Inferior parietal cortex (tissue), 1 donor: Measurements from ENCODE around the gene TMEM203.

Experiments
- DNase-seq: peaks from one replicate; pipeline ENCODE4 v3.0.0-alpha.2; 2016; ENCODE audit errors: extremely low spot score

TMEM203 gene

DNA sequence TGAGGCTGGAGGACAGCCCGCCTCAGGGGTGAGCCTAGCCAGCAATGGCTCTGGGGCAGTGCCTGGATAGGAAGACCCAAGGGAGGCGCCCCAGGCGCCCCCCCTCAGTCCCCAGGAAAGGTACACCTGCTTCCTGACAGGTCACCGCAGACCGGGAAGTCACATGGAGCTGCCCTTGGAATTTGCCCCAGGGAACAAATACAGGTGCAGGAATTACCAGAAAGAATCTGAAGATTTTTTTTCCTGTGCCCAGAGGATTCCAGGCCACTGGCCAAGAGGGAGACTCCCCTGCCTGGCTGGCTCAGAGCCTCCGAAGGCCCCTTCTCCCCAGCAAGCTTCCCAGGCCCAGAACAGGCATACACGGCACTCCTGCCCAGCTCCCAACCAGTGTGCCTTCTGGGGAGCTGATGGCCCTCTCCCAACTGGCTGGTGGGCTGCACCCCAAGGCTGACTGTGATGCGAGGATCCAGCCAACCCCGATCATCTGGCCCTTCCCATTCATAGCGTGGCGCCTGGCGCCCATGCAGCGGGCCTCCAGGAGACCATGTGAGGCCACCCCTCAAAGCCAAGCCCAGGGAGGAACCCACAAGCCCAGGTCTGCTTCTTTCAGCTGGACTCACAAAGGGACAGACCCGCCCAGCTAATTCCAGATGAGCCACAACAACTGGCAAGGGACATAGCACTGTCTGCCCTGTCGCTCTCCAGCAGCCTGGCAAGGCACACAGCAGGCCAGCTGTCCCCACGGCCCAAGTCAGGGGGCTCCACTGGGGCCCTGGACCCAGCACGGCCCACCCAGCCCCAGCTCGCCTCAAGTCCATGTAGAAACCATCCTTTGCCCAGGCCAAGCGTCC, 7.2 kb downstream of the TMEM203 start:
- no peak for DNase-seq

DNA sequence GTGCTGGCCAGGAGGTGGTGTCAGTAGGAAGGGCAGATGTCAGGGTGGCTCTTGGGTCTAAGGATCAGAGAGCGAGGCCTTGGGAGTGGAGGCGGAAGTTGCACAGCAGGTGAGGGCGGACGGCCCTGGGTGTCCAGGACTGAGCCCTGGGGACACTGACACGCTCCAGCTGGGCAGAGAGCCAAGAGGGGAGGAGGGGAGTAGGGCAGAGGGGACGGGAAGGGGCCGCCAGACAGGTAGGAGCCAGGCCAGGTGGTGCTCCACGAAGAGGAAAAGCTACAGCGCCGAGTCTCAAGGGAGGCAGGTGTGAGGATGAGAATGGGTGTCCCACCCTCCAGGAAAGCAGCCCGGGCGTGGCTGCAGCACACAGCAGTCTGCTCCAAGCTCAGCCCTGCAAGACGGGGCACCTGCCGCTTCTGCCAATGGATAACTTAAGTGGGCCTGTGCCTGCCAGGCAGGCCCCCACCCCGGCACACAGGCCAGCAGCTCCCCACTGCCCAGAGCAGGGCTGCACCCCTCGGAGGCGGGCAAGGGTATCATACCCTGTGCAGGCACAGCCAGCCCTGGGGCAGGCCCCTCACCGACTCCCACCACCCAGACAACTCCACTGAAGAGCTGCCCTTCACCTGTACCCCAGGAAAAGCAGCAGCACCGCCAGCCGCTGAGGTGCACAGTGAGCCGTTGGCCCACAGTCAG, 9.8 kb downstream of the TMEM203 start:
- DNase-seq, result no peak

DNA sequence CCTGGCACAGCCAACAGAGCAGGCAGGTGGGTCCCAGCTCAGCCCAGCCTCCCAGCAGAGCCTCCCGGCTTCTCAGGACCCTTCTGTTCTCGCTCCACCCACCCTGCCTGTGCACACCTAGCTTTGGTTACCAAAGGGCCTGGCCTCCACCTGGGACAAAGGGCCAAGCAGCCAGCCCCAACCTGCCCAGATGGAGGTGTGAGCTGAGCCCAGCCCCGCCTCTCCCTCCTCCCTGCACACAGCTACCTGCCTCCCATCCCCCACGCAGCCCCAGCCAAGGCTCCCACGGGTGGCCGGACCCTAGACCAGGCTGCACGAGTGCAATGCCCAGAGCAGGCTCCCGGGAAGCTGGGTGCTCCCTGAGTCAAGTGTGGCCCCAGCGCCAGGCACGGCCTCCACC, 10.5 kb downstream of the TMEM203 start:
- no peak for DNase-seq

DNA sequence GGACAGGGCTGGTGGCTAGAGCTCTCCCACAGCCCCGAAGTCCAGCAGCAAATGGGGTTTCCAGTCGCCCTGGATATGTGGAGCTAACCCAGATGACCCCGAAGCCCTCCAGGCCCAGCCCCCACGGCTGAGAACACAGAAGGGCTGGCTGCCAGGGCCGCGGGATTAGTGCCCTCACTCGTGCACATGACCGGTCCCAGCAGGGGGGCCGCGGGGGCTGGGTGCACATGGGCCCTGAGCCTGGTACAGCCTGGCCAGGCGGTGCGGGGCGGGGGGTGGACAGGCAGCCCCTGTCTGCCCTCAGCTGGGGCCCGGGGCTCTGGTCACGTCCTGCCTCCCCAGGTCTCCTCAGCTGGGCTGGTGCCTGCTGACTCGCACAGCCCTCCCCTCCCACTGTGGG, 11.1 kb downstream of the TMEM203 start:
- peak; percentile 72 for DNase-seq

DNA sequence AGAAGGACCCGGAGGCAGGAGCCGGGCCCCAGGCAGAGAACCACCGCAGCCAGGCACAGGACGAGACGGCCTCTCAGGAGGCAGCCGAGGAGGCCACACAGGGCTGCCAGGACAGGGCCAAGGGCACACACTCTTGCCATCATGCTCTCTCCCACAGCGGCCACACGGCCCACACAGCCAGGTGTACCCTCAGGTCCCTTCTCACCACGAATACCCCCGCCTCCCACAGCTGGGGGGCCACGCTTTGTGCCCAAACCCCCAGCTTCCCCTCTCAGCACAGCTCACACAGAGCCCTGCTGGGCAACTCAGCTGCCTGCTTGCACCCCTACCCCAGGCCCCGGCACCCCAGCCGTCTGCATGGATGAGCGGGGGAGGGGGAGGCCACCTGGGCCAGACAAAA, 11.7 kb downstream of the TMEM203 start:
- no peak for DNase-seq

DNA sequence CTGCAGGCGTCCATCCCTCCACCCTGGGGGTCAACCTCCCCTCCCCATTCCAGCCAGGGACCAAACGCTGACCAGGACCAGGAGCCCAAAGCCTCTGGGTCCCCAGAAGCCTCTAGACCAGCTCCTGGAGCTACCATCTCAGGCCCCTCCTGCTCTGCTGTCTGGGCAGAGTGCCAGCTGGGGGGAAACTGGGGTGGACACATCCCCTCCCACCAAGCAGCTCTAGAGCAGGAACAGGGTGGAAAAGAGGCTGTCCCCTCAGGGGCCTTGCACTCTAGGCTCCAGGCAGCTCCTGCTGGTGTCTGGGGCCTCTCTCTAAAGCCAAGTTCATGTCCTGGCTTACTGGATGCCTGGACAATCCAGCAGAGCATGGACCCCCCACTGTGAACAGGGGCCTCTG, 12.6 kb downstream of the TMEM203 start:
- no peak for DNase-seq

DNA sequence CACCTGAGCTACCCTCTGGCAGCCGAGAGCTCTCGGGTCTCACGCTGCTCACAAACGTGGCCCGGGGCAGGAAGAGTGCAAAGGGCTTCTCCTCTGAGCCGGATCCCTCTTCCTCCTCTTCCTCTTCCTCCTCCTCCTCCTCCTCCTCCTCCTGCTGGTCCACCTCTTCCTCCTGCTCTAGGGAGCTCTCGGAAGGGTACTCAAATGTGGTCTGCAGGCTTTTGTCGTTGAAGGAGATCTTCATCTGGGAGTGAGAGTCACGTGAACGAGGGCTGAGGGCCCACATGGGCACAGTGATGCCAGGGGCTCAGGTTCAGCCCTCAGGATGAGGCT, 13.0 kb downstream of the TMEM203 start:
- DNase-seq, result no peak

DNA sequence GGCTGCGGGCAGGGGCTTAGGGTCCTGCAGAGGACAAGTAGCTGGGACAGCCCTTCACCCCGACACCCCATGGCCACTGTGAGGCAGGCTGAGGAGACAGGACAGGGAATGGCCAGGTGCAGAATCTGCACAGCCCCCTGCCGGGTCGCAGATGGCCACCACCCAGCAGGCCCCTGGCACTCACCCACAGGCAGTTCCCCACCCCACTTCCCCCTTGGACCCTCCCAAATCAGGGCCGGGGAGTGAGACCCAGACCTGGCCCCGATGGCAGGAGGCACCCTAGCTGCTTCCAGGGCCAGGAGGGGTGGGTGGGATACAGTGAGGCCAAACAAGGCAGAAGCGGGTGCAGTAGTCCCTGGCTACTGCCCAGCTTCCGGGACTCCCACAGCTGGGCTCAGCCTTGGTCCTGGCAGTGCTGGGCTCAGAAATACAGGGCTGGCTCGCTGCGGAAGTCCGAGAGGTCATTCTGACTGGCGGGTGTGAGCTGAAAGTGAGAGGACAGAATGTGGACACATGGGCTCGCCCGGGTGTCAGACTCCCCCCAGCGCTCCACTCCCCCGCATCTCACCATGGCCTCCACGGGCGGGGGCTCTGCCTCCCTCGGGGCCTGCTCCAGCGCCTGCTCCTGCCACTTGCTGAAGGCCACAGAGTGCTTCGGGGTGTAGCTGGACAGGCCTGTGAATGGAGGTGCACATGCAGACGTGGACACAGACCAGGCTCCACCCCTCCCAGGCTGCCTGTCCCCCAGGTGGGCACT, 13.6 kb downstream of the TMEM203 start:
- DNase-seq, result no peak

DNA sequence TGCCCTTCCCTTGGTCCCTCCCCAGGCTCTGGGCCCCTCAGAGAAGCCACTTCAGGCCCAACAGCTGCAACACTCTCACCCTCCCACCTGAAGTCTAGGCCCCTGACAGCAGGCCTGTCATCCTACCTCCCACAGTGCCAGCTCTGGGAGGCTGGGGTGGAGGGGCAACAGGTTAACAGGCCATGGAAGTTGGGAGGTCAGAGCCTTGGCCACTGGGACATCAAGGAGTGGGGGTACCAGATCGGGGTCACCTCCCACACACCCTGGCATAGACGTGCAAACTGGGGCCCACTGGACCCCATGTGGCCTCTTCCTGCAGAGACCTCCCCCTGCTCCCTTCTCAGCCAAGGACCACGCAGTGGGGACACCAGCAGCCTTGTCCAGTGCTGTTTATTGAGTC, 14.2 kb downstream of the TMEM203 start:
- DNase-seq, result no peak

DNA sequence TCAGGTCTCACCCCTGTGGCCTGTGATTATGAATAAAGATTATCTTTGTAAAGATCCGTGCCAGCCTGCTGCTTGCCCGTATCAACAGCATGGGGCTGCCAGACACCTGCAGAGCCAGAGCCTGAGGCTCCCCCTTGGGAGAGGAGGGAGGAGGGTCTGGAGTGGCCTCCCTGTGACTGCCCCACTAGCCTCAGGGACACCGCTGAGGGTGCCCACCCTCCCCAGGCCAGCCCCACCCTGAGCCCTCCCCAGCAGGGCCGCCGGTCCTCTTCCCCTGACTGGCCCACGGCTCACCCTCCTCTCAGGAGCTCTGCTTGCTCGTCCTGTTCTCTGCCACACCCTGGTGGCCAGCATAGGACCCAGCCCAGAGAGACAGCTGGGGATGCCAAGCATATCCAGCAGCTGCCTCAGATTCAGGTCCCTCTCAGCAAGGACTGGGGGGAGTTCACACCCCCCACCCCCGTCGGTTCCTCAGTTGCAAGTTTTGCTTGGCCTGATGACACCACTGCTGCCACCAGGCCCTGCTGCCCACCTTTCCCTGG, 15.1 kb downstream of the TMEM203 start:
- no peak for DNase-seq

DNA sequence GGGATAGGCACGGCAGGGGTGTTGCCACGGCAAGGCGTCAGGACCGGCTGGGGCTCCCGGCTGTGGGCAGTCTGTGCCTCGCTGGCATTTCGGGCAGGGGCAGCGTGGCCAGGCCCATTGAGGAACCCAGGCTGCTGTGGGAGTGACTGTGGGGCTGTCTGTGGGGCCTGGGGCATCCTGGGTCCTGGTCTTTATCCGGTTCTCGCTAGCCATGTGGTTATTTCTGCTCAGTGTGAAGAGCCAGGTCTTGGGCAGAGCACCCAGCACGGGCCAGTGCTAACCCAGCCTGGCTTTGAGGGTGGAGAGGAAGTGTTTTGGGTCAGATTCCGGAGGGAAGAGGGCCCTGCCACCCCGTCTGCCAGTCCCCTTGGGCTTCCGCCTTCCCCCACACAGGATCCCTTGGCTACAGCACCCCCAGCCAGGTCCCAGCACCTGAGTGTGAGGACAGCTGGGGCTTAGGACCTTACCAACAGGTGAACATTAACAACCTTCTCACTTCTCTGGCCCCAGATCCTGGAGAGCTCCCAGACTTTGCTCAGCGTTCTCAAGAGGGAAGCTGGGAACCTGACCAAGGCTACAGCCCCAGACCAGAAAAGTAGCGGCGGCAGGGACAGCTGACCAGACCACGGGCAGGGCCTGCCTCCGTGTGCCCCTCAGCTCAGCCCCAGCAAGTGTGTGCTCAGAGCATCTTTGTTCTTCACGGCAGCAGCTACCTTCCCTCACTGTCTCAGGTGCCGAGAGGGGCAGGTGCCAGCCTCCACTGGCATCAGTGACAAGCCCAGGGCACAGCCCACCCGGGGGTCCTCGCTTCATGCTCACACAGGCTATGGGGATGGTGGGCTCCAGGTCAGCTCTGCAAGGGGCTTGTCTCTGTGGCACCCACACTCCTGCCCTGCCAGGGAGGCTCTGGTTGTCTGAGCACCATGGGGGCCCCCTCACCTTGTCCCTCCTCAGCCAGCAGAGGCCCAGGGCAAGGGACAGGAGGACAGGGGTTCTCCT, 15.9 kb downstream of the TMEM203 start:
- no peak for DNase-seq

DNA sequence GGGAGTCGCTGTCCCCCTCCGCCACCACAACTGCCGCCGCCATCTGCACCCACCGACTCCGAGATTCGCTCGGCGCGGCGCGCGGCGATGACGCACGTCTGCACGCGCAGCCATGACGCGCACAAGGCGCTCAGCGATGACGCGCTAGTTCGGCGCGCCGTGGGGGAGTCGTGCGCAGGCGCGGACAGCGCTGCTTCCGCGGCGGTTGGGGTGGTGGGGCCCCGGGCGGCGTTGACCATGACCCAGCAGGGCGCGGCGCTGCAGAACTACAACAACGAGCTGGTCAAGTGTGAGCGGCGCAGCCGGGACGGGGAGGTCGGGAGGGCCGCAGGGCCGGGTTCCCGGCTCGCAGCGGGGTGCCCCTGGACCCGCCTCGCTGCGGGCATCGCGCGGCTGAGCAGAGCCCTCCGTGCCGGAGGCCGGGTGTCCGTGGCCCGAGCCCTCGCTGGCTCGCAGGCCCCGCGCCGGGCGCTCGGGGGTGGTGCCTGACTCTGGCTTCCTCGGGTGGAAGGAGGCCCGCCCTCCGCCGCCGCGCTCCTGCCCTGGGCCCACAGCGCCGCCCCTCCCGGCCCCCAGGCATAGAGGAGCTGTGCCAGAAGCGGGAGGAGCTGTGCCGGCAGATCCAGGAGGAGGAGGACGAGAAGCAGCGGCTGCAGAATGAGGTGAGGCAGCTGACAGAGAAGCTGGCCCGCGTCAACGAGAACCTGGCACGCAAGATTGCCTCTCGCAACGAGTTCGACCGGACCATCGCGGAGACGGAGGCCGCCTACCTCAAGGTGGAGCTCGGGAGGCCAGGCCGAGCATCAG, 16.8 kb downstream of the TMEM203 start, which contains the start of the genes ANAPC2 and SSNA1:
Gene ANAPC2, minus strand, starts transcription at position 71 of the 807 bp plus-strand sequence. Its CDS starts 28 bp downstream, at position 43.
Gene SSNA1, plus strand, starts transcription at position 187 of the 807 bp plus-strand sequence. Its CDS starts 51 bp downstream, at position 238.
- peak; percentile 93 for DNase-seq

DNA sequence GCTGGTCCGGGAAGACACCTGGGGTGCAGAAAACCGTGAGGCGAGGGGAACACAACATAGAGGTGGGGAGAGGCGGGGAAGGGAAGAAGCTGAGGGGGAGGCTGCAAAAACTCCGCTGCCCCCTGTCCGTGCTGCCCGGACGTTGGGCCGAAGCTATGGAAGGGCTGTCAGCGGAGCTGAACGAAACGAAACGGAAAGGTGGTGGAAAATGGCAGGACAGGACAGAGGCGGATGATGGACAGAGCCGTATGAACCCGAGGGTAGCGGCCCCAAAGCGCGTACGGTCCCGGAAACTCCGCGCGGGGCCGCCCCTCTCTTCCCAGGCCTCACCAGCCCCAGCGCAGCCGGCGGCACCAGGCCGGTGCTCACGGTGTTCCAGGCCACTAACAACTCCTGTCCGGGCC, 17.4 kb downstream of the TMEM203 start:
- no peak for DNase-seq

DNA sequence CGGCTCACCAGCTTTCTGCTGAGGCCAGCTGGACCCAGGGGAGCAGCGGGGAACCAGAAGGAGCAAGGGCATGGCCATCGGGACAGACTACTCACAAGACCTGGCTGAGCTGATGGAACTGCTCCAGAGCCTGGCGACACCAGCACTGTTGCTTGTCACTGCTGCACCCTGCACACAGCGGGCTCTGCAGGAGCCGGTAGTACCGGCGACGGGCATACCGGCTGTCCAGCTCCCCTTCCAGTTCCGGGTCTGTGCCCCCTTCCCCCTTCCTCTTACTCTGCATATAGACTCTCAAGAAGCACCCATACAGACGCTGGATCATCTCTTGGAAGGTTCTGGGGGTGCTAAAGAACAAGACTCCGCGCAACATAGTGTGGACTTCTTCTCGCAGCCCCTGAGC, 18.1 kb downstream of the TMEM203 start:
- DNase-seq, result no peak

DNA sequence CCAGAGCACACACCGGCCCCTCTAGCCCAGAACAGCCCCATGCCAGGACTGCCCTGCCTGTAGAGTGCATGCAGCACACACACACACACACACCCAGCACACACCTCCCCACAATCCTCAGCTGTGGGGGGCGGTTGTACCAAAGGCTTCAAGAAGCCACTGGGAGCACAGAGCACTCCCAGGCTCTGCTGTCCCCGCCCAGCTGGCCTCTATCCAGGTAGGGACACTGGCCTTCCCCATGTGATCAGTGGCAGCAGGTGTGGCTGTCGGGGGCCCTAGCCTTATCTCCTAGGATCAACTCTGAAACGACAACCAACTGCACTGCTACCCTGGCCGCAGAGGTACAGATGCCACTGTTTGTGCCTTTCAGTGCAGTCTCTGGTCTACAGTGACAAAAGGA, 19.1 kb downstream of the TMEM203 start:
- no peak for DNase-seq

DNA sequence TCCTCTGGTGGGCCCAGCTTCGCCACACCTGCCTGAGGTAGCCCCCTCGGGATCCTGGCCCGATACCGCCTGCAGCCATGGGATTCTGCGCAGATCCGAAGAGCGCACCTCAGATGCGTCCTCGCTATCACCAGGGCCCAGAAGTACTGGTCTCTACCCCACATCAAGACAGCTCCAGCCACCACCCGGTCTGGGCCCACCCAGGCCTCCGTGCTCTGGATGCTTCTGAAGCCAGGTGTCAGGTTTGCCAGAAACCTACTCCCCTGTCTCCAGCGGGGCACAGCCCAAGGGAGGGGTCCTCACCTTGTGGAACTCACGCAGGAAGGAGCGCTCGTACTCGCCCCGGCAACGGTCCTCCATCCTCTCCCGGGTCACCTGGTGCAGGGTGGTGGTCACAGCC, 19.5 kb downstream of the TMEM203 start:
- no peak for DNase-seq

DNA sequence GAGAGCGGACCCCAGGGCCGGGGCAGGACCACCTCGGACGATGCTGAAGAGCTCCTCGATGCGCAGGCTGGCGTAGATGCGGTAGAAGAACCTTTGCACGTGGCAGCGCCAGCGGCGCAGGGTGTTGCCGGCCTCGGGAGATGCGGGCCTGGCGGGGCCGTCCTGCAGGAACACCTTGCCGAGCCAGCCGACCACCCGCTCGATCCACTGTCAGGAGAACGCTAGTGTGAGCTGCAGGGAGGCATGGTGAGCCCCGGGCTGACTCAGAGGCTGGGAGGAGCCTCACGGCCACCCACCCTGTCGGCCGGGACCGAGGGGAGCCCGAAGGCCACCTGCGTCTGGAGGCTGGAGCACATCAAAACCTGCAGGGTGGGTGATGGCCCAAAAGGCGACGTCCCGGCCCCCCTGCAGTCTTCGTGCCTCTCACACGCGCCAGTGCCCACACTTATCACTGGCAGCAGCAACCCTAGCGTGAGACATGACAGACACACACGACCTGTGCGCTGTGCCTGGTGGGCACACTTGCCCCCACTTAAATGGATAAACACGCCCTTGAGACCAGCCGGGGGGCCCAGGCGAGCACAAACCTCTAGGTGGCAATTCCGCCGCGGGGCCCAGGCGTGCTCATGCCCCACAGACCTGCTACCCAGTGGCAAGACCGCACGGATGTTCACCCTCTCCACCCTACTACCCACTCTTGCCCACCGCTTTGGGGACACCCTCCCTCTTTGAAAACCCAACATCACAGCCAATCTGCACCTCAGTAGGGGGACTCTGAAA, 20.4 kb downstream of the TMEM203 start:
- no peak for DNase-seq

DNA sequence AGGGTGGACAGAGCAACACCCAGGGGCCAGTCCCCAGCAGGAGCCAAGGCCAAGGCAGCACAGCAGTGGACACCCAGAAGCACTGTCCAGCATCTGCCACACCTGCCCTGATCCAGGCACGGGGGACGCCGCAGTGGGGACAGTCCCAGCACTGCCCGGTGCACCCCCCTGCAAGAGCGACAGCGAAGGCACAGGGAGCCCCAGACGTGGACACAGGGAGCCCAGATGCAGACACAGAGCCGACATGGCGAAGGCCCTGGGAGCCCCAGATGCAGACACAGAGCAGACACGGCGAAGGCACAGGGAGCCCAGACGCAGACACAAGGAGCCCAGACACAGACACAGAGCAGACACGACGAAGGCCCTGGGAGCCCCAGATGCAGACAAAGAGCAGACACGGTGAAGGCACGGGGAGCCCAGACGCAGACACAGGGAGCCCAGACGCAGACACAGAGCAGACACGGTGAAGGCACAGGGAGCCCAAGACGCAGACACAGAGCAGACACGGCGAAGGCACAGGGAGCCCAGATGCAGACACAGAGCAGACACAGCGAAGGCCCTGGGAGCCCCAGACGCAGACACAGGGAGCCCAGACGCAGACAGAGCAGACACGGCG, 21.4 kb downstream of the TMEM203 start:
- DNase-seq, result no peak

DNA sequence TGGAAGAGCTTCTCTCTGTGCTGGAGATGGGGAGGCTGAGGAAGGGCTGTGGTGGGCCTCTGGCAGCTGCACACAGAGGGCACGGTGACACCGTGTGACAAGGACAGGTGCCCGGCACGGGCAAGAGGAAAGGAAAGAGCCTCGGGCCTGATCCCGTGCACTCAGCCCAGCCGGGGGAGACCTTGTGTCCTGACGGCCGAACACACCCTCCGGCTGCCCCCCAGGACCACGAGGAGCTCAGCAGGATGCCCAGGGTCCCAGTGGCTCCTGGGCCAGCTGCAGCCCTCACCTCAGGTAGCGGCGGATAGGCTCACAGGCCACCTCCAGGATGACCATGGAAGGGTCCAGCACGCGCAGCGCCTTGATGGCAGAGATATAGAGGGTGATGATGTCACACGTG, 22.6 kb downstream of the TMEM203 start:
- DNase-seq, result no peak
